HepG2 (cell line): ENCODE data around the gene FMO3.

ENCODE experiments used
- ZNF768 ChIP-seq: sonication (generic); formaldehyde crosslinking; IDR thresholded peaks from 2 replicates; pipeline ENCODE4 v1.4.0; 2020; ENCODE audit warnings: missing genetic modification reagents
- TF ChIP-seq, protein P1 (sequence below): sonication (generic); formaldehyde crosslinking; IDR thresholded peaks from 2 replicates; pipeline ENCODE4 v1.5.0; 2020; ENCODE audit warnings: mild to moderate bottlenecking, missing genetic modification reagents, moderate library complexity

DNA sequence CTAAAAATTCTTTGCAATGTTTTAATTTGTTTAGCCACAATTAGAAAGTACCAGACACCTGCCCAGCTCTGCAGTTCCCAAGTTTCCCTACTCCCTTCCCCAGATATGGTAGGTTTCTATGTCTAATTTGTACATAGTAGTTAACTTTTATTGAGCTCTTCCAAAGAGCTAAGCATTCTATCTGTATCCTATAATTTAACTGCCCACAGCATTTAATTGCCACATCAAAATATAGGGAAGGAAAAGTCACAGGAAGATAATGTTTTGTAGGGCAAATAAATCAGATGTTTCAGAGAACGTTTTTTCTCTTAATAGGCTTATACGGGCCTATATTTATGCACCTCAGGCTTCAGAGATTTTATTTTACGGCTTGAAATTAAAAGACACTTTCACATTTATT, 15.7 kb upstream of the FMO3 start:
- no peak for TF ChIP-seq ZNF768
- TF ChIP-seq, protein P1, sequence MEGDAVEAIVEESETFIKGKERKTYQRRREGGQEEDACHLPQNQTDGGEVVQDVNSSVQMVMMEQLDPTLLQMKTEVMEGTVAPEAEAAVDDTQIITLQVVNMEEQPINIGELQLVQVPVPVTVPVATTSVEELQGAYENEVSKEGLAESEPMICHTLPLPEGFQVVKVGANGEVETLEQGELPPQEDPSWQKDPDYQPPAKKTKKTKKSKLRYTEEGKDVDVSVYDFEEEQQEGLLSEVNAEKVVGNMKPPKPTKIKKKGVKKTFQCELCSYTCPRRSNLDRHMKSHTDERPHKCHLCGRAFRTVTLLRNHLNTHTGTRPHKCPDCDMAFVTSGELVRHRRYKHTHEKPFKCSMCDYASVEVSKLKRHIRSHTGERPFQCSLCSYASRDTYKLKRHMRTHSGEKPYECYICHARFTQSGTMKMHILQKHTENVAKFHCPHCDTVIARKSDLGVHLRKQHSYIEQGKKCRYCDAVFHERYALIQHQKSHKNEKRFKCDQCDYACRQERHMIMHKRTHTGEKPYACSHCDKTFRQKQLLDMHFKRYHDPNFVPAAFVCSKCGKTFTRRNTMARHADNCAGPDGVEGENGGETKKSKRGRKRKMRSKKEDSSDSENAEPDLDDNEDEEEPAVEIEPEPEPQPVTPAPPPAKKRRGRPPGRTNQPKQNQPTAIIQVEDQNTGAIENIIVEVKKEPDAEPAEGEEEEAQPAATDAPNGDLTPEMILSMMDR (CRISPR knock-in tag): no peak
